Limb (tissue), 2 donors: ENCODE results near the gene MEGF6.

Experiments
- DNase-seq, 2 donors: peaks; one replicate each; pipeline ENCODE4 v3.0.0-alpha.2; 2016; ENCODE audit errors: extremely low spot score in 2 of 2

The MEGF6 gene, protein sequence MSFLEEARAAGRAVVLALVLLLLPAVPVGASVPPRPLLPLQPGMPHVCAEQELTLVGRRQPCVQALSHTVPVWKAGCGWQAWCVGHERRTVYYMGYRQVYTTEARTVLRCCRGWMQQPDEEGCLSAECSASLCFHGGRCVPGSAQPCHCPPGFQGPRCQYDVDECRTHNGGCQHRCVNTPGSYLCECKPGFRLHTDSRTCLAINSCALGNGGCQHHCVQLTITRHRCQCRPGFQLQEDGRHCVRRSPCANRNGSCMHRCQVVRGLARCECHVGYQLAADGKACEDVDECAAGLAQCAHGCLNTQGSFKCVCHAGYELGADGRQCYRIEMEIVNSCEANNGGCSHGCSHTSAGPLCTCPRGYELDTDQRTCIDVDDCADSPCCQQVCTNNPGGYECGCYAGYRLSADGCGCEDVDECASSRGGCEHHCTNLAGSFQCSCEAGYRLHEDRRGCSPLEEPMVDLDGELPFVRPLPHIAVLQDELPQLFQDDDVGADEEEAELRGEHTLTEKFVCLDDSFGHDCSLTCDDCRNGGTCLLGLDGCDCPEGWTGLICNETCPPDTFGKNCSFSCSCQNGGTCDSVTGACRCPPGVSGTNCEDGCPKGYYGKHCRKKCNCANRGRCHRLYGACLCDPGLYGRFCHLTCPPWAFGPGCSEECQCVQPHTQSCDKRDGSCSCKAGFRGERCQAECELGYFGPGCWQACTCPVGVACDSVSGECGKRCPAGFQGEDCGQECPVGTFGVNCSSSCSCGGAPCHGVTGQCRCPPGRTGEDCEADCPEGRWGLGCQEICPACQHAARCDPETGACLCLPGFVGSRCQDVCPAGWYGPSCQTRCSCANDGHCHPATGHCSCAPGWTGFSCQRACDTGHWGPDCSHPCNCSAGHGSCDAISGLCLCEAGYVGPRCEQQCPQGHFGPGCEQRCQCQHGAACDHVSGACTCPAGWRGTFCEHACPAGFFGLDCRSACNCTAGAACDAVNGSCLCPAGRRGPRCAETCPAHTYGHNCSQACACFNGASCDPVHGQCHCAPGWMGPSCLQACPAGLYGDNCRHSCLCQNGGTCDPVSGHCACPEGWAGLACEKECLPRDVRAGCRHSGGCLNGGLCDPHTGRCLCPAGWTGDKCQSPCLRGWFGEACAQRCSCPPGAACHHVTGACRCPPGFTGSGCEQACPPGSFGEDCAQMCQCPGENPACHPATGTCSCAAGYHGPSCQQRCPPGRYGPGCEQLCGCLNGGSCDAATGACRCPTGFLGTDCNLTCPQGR (N-terminal part only)

DNA sequence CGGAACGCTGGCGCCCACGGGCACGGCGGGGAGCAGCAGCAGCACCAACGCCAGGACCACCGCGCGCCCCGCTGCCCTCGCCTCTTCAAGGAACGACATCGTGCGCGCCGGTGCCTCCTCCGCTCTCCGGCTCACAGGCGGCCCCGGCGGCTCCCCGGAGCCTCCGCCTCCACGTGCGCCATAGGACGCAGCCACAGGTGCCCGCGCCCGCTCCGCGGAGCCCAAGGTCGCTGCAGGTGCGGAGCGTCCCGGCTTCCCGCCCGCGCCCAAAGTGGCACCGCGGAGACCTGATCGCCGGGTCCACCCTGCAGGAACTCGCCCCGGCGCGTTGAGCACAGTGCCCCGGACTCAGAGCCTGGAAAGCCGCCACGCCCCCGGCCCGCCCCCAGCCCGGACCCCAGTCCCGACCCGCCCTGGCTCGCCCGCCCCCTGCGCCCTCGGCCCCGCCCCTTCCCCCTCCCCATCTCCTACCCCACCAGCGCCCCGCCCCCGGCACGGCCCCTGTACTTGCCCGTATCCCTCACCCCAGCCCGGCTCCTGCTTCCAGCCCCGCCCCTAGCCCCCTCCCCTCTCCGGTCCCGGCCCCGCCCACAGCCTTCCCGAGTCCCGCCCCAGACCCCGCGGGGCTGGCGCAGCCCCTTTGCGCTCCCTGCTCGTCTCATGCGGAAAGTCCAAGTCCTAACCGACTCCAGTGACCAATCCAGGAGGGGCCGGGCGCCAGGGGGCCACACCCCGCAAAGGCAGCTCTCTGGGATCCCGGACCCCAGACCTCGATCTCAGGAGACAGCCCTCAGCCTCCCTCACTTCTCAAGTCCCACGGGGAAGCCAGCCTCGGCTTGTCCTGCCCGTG lies at the start of gene MEGF6:
Gene MEGF6, minus strand, starts transcription at position 339 of the 850 bp plus-strand sequence. Its CDS starts 240 bp downstream, at position 99.
- peak; percentile 84 to 95 for DNase-seq

- DNase-seq: no peak
Measured at GRCh38 chr1:3660704-3661103, 49.4 kb upstream of the MEGF6 start.

GRCh38 chr1:3659093-3659492 lies 47.8 kb upstream of the MEGF6 start:
- DNase-seq: no peak

DNA sequence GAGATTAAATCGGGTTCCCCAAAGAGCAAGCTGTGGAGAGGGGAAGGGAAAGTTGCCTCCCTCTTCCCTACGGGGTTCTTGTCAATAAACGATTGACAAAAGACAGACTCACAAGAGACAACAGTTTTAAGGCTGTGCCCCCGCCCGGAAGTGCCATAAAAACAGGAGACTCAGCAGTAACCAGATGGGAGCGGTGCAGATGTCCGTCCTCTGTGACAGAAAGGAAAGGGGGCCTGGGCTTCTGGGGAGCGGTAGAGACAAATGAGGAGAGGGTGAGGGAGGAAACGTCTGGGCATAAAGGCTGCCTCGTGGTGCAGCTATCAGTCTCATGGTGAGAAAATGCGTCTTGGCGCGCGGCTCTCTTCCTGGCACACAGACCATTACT lies 46.9 kb upstream of the MEGF6 start:
- no peak for DNase-seq

GRCh38 chr1:3657578-3658230 lies 46.4 kb upstream of the MEGF6 start:
- DNase-seq: no peak

DNA sequence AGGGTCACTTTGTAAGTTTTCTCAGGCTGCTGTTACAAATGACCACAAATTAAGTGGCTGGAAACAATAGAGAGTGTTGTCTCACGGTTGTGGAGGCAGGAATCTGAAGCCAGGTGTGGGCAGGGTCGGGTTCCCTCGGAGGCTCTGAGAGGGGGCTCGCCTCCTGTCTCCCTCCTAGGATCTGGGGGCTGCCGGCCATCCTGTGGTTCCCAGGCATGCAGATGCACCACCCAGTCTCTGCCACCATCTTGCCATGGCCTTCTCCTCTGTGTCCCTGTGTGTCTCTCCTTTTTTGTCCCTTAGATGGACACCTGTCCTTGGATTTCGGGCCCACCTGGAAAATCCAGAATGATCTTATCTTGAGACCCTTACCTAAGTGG lies 45.8 kb upstream of the MEGF6 start:
- DNase-seq: no peak

- DNase-seq: no peak
Measured at GRCh38 chr1:3656450-3657095, 45.3 kb upstream of the MEGF6 start.

GRCh38 chr1:3654549-3655281 lies 43.4 kb upstream of the MEGF6 start:
- DNase-seq: no peak

- DNase-seq: no peak
Measured at GRCh38 chr1:3653286-3653618, 41.9 kb upstream of the MEGF6 start.

- DNase-seq: no peak
Measured at GRCh38 chr1:3652548-3653285, 41.4 kb upstream of the MEGF6 start.

DNA sequence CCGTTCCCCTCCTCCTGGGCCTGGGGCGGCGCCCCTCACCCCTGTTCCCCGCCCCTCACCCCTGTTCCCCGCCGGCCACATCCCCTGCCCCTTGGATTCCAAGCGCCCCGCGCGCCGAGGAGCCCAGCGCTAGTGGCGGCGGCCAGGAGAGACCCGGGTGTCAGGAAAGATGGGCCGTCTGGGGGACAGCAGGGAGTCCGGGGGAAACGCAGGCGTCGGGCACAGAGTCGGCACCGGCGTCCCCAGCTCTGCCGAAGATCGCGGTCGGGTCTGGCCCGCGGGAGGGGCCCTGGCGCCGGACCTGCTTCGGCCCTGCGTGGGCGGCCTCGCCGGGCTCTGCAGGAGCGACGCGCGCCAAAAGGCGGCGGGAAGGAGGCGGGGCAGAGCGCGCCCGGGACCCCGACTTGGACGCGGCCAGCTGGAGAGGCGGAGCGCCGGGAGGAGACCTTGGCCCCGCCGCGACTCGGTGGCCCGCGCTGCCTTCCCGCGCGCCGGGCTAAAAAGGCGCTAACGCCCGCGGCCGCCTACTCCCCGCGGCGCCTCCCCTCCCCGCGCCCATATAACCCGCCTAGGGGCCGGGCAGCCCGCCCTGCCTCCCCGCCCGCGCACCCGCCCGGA lies 40.7 kb upstream of the MEGF6 start, which contains the start of gene TP73:
Gene TP73, plus strand, starts transcription at position 587 of the 618 bp plus-strand sequence. CDS start 29,850 bp downstream, outside the sequence.
- no peak for DNase-seq

DNA sequence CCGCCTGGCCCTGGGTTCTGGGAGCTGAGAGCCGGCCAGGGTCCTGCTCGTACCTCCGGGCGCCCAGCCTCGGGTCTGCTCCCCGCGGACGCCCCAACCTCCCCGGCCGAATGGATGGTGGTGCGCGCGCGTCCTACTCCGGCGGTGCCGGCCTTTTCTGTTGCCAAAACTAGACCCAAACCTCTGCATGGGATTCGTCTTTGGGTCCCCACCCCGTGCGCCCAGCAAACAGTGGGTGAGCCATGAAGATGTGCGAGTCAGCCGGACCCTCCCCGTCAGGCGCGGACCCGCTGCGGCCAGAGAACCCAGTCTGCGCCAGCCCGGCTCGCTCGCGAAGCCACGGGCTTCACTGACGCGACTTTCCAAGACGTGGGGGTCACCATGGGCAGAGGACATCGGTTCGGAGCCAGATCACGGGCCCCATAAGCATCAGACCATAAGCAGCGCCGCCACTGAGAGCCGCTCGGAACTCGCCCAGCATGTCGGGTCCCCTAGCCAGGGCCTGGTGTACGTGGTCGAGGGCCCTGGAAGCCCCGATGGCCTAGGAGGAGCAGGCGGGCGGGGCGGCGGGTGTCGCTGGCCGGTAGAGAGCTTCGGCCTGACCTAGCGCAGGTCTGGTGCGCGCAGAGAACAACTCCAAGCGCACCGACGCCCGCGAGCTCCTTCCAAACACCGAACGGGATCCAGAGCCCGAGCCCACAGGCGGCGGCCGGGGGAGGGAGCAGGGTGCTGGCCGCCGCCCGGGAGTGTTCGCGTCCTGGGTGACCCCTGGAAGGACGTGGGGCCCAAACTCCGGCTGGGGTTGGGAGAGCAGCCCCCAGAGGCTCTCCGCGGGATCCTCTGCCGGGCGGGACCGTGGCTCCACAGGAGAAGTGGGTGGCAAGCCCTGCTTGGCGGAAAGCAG lies 40.0 kb upstream of the MEGF6 start:
- no peak for DNase-seq

GRCh38 chr1:3650248-3651025 lies 39.1 kb upstream of the MEGF6 start:
- no peak for DNase-seq

DNA sequence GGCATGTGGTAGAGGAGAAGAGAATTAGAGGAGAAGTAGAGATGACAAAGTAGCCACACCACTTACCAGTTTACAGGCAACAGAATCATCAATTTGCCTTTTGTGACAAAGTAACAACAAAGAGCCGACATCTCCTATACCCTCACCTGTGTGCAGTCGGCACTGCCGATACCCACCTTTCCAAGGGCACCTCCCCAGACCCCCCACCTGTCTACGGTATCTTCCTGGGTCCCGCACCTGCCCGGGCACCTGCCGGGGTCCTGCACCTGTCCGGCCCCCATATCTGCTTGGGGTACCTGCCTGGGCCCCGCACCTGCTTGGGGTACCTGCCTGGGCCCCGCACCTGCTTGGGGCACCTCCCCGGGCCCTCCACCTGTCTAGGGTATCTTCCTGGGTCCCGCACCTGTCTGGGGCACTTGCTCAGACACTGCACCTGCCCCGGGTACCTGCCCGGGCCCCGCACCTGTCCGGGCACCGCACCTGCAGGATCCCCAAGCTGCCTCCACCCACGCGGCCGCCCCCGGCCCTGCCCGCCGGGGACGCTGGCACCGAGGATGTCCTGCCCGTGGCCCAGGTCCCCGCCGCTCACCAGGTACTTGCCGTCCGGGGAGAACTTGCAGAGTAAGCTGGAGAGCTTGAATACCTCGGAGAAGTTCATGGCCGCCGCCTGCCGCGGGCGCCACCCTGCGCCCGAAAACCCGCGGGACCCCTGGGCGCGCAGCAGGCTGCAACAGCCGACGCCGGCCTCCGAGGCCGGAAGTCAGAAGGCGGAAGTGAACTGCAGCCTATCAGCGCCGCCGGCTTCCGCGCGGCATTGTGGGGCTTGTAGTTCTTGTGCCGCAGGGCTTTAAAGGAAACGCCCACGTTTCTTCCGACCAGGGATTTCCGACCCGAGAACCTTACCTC lies 38.3 kb upstream of the MEGF6 start, which contains the start of gene WRAP73:
Gene WRAP73, minus strand, starts transcription at position 762 of the 906 bp plus-strand sequence. Its CDS starts 104 bp downstream, at position 658.
- DNase-seq: peak; percentile 87 to 91

- no peak for DNase-seq
Measured at GRCh38 chr1:3646596-3646995, 35.3 kb upstream of the MEGF6 start.
